GM12891 (cell line): Measurements from ENCODE around the gene ARID1B.
A peak's percentile ranks its signal among the peaks of the same experiment; 100 is the strongest.

Experiments used
- PAX5 ChIP-seq: IDR thresholded peaks from 2 replicates; pipeline ENCODE4 v1.6.1; 2011; ENCODE audit warnings: low read length, moderate library complexity, mild to moderate bottlenecking; ENCODE audit not compliant: insufficient read depth, severe bottlenecking
- POLR2A ChIP-seq: IDR thresholded peaks from 2 replicates; pipeline ENCODE4 v1.6.1; 2011; ENCODE audit warnings: low read depth, low read length, control low read depth
- POLR2AphosphoS5 ChIP-seq: IDR thresholded peaks from 2 replicates; pipeline ENCODE4 v1.6.1; 2011; ENCODE audit warnings: low read depth, low read length, control low read depth
- POU2F2 ChIP-seq: IDR thresholded peaks from 2 replicates; pipeline ENCODE4 v1.6.1; 2011; ENCODE audit warnings: low read depth, mild to moderate bottlenecking, control low read depth, low read length, moderate library complexity
- SPI1 ChIP-seq: IDR thresholded peaks from 2 replicates; pipeline ENCODE4 v1.6.1; 2011; ENCODE audit warnings: low read depth, low read length, control low read depth
- TAF1 ChIP-seq: IDR thresholded peaks from 2 replicates; pipeline ENCODE4 v1.6.1; 2011; ENCODE audit warnings: low read depth, low read length, control low read depth

DNA sequence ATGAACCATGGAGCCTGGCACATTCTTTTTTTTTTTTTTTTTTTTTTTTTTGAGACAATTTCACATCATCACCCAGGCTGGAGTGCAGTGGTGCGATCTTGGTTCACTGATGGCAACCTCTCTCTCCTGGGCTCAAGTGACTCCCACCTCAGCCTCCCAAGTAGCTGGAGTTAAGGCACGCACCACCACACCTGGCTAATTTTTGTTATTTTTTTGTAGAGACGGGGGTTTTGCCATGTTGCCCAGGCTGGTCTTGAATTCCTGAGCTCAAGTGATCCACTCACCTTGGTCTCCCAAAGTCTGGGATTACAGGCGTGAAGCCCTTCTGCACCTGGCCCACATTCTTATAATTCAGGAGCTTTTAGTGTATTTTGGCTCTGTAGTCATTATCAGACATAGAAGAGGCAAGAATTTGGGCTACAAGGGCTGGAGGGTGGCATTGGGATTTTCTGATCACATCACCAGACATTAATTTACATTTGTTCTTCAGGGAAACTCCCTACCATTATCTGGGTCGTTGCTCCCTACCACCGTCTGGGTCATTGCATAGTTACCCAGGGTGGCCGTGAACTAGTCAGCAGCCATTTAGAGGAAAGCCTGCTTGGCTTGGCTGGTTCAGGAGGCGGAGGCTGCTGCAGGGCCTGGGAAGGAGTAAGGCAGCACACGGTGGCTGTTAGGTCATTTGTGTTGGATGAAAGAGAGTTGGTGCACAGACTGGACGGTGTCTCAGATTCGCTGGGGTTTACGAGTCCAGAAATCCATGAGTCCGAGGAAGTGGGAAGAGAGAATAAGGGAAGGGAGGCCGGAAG, 17.6 kb downstream of the ARID1B start:
- TF ChIP-seq POLR2A (peak; percentile 56), SPI1 (no peak), POU2F2 (peak; percentile 72; the same call in 1 of the 2 replicates), POLR2AphosphoS5 (no peak), TAF1 (no peak), PAX5 (no peak)
